MM.1S (cell line): Measurements from ENCODE around the gene AP5Z1.
"Not testable (repeated sequence)": the region's sequence is repeated elsewhere in the genome, so short reads cannot be mapped to it uniquely, and the experiment has no call there.

ENCODE experiments used
- DNase-seq: peaks from one replicate; pipeline ENCODE4 v3.0.0-alpha.2; 2015
- H2AFZ ChIP-seq: fragments of 300-600 bp; sonication (generic); 2 replicates; pipeline ENCODE4 v1.6.0; 2016; ENCODE audit warnings: antibody characterized with exemption, low read length
- H3F3A ChIP-seq: fragments of 300-600 bp; sonication (generic); 2 replicates; pipeline ENCODE4 v1.6.1; 2016; ENCODE audit warnings: mild to moderate bottlenecking, antibody characterized with exemption, low read length, moderate library complexity, mixed read lengths; ENCODE audit not compliant: insufficient read depth
- H3K27ac ChIP-seq: fragments of 300-600 bp; sonication (generic); 2 replicates; pipeline ENCODE4 v1.5.1; 2016; ENCODE audit warnings: mild to moderate bottlenecking, low read length
- H3K27me3 ChIP-seq: fragments of 300-600 bp; sonication (generic); replicated peaks from 2 replicates; pipeline ENCODE4 v1.6.0; 2016; ENCODE audit warnings: low read length; ENCODE audit not compliant: insufficient read depth
- H3K36me3 ChIP-seq: fragments of 300-600 bp; sonication (generic); replicated peaks from 2 replicates; pipeline ENCODE4 v1.6.1; 2016; ENCODE audit warnings: mild to moderate bottlenecking, low read length, mixed read lengths; ENCODE audit not compliant: insufficient read depth
- H3K4me1 ChIP-seq: fragments of 300-600 bp; sonication (generic); 2 replicates; pipeline ENCODE4 v1.6.1; 2016; ENCODE audit warnings: low read length, mixed read lengths
- H3K4me2 ChIP-seq: fragments of 300-600 bp; sonication (generic); 2 replicates; pipeline ENCODE4 v1.6.0; 2016; ENCODE audit warnings: low read depth, low read length
- H3K4me3 ChIP-seq: fragments of 300-600 bp; sonication (generic); 2 replicates; pipeline ENCODE4 v1.5.1; 2016; ENCODE audit warnings: low read length, mixed read lengths
- H3K79me2 ChIP-seq: fragments of 300-600 bp; sonication (generic); 2 replicates; pipeline ENCODE4 v1.6.1; 2016; ENCODE audit warnings: mixed run types, low read length, mixed read lengths
- H3K9ac ChIP-seq: fragments of 300-600 bp; sonication (generic); 2 replicates; pipeline ENCODE4 v1.6.1; 2016; ENCODE audit warnings: low read length, mixed read lengths
- H3K9me2 ChIP-seq: fragments of 300-600 bp; sonication (generic); replicated peaks from 2 replicates; pipeline ENCODE4 v1.6.1; 2016; ENCODE audit warnings: mild to moderate bottlenecking, low read length, mixed read lengths; ENCODE audit not compliant: insufficient read depth
- H3K9me3 ChIP-seq: fragments of 300-600 bp; sonication (generic); replicated peaks from 2 replicates; pipeline ENCODE4 v1.6.1; 2016; ENCODE audit warnings: mild to moderate bottlenecking, low read length, mixed read lengths; ENCODE audit not compliant: insufficient read depth
- H4K20me1 ChIP-seq: fragments of 300-600 bp; sonication (generic); 2 replicates; pipeline ENCODE4 v1.6.1; 2016; ENCODE audit warnings: mild to moderate bottlenecking, low read length, moderate library complexity, mixed read lengths; ENCODE audit not compliant: insufficient read depth
- EZH2phosphoT487 ChIP-seq: fragments of 300-600 bp; sonication (generic); IDR thresholded peaks from 2 replicates; pipeline ENCODE4 v1.6.1; 2018; ENCODE audit warnings: antibody characterized with exemption, low read length
- TF ChIP-seq, protein P1 (sequence below): fragments of 300-600 bp; sonication (generic); IDR thresholded peaks from 2 replicates; pipeline ENCODE4 v1.5.1; 2016; ENCODE audit warnings: antibody characterized with exemption, low read length, mixed read lengths

The AP5Z1 gene

DNA sequence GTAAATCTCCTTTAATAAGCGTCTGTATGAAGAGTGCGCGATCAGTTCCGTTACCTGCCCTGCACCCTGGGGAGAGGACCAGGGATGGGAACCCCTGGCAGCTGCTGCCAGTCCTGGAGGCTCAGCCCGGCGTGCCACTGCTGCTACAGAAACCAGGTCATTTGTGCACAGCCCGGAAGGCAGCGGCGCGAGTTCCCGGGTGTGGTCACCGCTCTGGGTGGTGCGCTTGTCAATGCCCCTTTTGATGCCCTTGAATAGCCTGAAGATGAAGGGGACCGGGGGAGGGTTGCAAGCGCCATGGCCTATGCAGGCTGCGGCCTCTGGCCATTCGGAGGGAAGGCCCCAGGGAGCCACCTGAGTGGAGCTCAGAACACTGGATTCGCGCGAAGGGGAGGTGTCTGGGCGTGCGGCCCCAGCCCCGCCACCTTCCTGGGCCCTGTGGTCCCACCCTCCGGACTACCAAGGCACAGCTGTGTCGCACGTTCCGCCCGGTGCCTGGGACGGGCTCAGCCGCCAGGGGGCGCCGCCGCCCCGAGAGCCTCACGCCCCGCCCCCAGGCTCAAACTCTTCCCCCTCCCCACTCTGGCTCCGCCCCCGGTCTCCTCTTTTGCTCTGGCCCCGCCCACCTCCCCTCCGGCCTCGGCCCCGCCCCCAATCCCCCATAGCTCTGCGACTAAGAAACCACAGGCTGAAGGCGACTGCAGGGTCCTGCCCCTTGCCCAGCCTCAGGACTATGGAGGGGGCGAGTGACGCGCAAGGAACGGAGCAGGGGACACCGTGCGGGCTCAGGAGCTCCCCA, 16.5 kb downstream of the AP5Z1 start:
- Histone ChIP-seq H3K9me3 (no peaks in the 10 kb centered on the region), H3K79me2 (no peaks in the 10 kb centered on the region), H3K4me3 (no peak overlapping the region), H3K27ac (no peak overlapping the region), H3K9ac (no peak overlapping the region), H3K36me3 (no peaks in the 10 kb centered on the region), H3F3A (no peaks in the 10 kb centered on the region), H2AFZ (no peak overlapping the region), H3K4me1 (no peaks in the 10 kb centered on the region), H3K4me2 (no peak overlapping the region), H3K27me3 (no peaks in the 10 kb centered on the region), H3K9me2 (no peaks in the 10 kb centered on the region), H4K20me1 (no peaks in the 10 kb centered on the region)
- no peak for DNase-seq
- no peak for TF ChIP-seq EZH2phosphoT487
- TF ChIP-seq, protein P1, sequence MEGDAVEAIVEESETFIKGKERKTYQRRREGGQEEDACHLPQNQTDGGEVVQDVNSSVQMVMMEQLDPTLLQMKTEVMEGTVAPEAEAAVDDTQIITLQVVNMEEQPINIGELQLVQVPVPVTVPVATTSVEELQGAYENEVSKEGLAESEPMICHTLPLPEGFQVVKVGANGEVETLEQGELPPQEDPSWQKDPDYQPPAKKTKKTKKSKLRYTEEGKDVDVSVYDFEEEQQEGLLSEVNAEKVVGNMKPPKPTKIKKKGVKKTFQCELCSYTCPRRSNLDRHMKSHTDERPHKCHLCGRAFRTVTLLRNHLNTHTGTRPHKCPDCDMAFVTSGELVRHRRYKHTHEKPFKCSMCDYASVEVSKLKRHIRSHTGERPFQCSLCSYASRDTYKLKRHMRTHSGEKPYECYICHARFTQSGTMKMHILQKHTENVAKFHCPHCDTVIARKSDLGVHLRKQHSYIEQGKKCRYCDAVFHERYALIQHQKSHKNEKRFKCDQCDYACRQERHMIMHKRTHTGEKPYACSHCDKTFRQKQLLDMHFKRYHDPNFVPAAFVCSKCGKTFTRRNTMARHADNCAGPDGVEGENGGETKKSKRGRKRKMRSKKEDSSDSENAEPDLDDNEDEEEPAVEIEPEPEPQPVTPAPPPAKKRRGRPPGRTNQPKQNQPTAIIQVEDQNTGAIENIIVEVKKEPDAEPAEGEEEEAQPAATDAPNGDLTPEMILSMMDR, result peak; percentile 23

DNA sequence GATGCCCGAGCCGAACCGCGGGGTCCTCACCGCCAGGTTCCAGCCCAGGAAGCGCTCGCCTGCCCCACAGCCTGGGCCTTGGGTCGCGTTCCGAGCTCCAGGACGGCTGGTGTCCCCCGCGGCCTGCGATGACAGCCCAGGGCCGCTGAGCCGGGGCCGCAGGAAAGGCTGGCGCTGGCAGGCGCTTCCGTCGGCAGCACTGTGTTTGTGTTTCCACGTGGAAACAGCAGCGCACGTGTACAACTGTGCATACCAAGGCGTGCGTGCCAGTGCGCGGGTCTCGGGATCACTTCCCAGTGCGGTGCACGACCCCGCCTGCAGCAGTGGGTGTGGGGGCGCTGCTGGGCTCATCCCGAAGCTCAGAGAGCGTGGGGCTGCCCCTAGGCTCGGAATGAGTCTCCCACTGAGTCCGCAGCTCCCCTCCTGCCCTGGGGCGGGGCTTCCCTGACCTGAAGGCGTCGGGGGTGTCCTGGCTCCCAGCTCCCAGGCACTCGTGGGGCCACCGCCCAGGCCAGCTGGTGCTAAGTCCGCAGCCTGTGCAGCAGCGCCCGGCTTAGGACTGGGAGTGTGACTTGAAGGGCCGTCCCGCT, 17.2 kb downstream of the AP5Z1 start:
- H3K27ac ChIP-seq, result no peak overlapping the region
- no peaks in the 10 kb centered on the region; the same call in 1 of the 2 replicates for H3K27me3 ChIP-seq
- no peak for TF ChIP-seq EZH2phosphoT487
- H3K9ac ChIP-seq, result no peak overlapping the region
- no peak for DNase-seq
- H3K36me3 ChIP-seq, result no peaks in the 10 kb centered on the region
- no peaks in the 10 kb centered on the region for H4K20me1 ChIP-seq
- H3K9me3 ChIP-seq, result no peaks in the 10 kb centered on the region
- no peak overlapping the region for H3K4me3 ChIP-seq
- H2AFZ ChIP-seq, result no peak overlapping the region
- H3K79me2 ChIP-seq, result no peaks in the 10 kb centered on the region
- H3F3A ChIP-seq, result no peaks in the 10 kb centered on the region
- H3K9me2 ChIP-seq, result no peaks in the 10 kb centered on the region
- no peak overlapping the region for H3K4me2 ChIP-seq
- no peaks in the 10 kb centered on the region for H3K4me1 ChIP-seq

DNA sequence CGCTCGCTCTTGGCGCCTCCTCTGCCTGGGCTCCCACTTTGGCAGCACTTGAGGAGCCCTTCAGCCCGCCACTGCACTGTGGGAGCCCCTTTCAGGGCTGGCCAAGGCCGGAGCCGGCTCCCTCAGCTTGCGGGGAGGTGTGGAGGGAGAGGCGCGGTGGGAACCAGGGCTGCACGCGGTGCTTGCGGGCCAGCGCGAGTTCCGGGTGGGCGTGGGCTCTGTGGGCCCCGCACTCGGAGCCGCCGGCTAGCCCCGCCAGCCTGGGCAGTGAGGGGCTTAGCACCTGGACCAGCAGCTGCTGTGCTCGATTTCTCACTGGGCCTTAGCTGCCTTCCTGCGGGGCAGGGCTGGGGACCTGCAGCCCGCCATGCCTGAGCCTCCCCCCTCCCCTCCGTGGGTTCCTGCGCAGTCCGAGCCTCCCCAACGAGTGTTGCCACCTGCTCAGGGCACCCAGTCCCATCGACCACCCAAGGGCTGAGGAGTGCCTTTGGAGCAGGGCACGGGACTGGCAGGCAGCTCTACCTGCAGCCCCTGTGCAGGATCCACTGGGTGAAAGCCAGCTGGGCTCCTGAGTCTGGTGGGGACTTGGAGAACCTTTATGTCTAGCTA, 18.1 kb downstream of the AP5Z1 start:
- H3K9ac ChIP-seq, H3K27ac ChIP-seq, H3K36me3 ChIP-seq, H2AFZ ChIP-seq, H3K79me2 ChIP-seq, H3K4me2 ChIP-seq, H3K4me1 ChIP-seq, H3K9me3 ChIP-seq, H3F3A ChIP-seq, DNase-seq, H4K20me1 ChIP-seq, H3K27me3 ChIP-seq, H3K4me3 ChIP-seq, H3K9me2 ChIP-seq: not testable (repeated sequence)

DNA sequence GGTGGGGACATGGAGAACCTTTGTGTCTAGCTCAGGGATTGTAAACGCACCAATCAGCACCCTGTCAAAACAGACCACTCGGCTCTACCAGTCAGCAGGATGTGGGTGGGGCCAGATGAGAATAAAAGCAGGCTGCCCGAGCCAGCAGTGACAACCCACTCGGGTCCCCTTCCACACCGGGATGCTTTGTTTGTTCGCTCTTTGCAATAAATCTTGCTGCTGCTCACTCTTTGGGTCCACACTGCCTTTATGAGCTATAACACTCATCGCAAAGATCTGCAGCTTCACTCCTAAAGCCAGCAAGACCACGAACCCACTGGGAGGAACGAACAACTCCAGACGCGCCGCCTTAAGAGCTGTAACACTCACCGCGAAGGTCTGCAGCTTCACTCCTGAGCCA, 18.7 kb downstream of the AP5Z1 start:
- not testable (repeated sequence) for H3K4me3 ChIP-seq, DNase-seq, H2AFZ ChIP-seq, H3K4me2 ChIP-seq, H3K27me3 ChIP-seq, H3K9me2 ChIP-seq, H3K36me3 ChIP-seq, H4K20me1 ChIP-seq, H3F3A ChIP-seq, H3K4me1 ChIP-seq, H3K27ac ChIP-seq, H3K9me3 ChIP-seq, H3K9ac ChIP-seq, H3K79me2 ChIP-seq
